Muscle of arm (tissue), 14 donors: ENCODE data around the gene RBM34. TPM values are rescaled to one million over a fixed set of nuclear protein-coding genes. Genes with fewer than 3 reads are reported as not detected.
"Not testable (repeated sequence)": the region's sequence is repeated elsewhere in the genome, so short reads cannot be mapped to it uniquely, and the experiment has no call there.

Experiments
- DNase-seq: peaks from one replicate; pipeline ENCODE4 v3.0.0-alpha.2; 2013
- long read RNA-seq, 11 donors: transcript quantifications; one replicate each; lab custom pipeline, GENCODE V29; 2026
- polyA plus RNA-seq, 12 donors: library from polyadenylated mRNA; unstranded; fragments of 120-200 nt; gene quantifications; one replicate each; pipeline ENCODE4 v1.2.1, GENCODE V29; 2013; ENCODE audit not compliant: insufficient read length in 12 of 12

RBM34 gene
- polyA plus RNA-seq: 100 to 1,000 TPM in 1 of 12 donors, 10 to 100 TPM in 10, not detected in 1; 58.8 to 186 (median 63.8) TPM
- long read RNA-seq, donor 1, transcript RBM34-201 (11 exons, 2,054 nt): major isoform, 8 of 33 reads
- long read RNA-seq, donor 1, transcript RBM34-209 (3 exons, 783 nt): minor isoform, 6 of 33 reads
- long read RNA-seq, donor 1, partial matches to known transcripts: 15 of 33 reads
- long read RNA-seq, donor 1, other reads (novel, unspliced or antisense): 0 of 33 reads
- long read RNA-seq, donor 2, transcript RBM34-201 (11 exons, 2,054 nt): major isoform, 15 of 22 reads
- long read RNA-seq, donor 2, partial matches to known transcripts: 0 of 22 reads
- long read RNA-seq, donor 2, other reads (novel, unspliced or antisense): 0 of 22 reads
- long read RNA-seq, donor 3, partial matches to known transcripts: 0 of 7 reads
- long read RNA-seq, donor 3, other reads (novel, unspliced or antisense): 0 of 7 reads
- long read RNA-seq, donor 4, partial matches to known transcripts: 0 of 7 reads
- long read RNA-seq, donor 4, other reads (novel, unspliced or antisense): 0 of 7 reads
- long read RNA-seq, donor 5, transcript RBM34-201 (11 exons, 2,054 nt): major isoform, 12 of 19 reads
- long read RNA-seq, donor 5, partial matches to known transcripts: 0 of 19 reads
- long read RNA-seq, donor 5, other reads (novel, unspliced or antisense): 0 of 19 reads
- long read RNA-seq, donor 6, transcript RBM34-201 (11 exons, 2,054 nt): major isoform, 5 of 6 reads
- long read RNA-seq, donor 6, partial matches to known transcripts: 0 of 6 reads
- long read RNA-seq, donor 6, other reads (novel, unspliced or antisense): 0 of 6 reads
- long read RNA-seq, donor 7, transcript RBM34-201 (11 exons, 2,054 nt): major isoform, 6 of 11 reads
- long read RNA-seq, donor 7, partial matches to known transcripts: 0 of 11 reads
- long read RNA-seq, donor 7, other reads (novel, unspliced or antisense): 0 of 11 reads
- long read RNA-seq, donor 8, transcript RBM34-201 (11 exons, 2,054 nt): major isoform, 8 of 11 reads
- long read RNA-seq, donor 8, partial matches to known transcripts: 0 of 11 reads
- long read RNA-seq, donor 8, other reads (novel, unspliced or antisense): 0 of 11 reads
- long read RNA-seq, donor 9, transcript RBM34-201 (11 exons, 2,054 nt): major isoform, 8 of 9 reads
- long read RNA-seq, donor 9, partial matches to known transcripts: 0 of 9 reads
- long read RNA-seq, donor 9, other reads (novel, unspliced or antisense): 0 of 9 reads
- long read RNA-seq, donor 10, transcript RBM34-201 (11 exons, 2,054 nt): major isoform, 13 of 17 reads
- long read RNA-seq, donor 10, partial matches to known transcripts: 0 of 17 reads
- long read RNA-seq, donor 10, other reads (novel, unspliced or antisense): 0 of 17 reads
- long read RNA-seq, donor 11, transcript RBM34-201 (11 exons, 2,054 nt): major isoform, 10 of 14 reads
- long read RNA-seq, donor 11, partial matches to known transcripts: 0 of 14 reads
- long read RNA-seq, donor 11, other reads (novel, unspliced or antisense): 0 of 14 reads

DNA sequence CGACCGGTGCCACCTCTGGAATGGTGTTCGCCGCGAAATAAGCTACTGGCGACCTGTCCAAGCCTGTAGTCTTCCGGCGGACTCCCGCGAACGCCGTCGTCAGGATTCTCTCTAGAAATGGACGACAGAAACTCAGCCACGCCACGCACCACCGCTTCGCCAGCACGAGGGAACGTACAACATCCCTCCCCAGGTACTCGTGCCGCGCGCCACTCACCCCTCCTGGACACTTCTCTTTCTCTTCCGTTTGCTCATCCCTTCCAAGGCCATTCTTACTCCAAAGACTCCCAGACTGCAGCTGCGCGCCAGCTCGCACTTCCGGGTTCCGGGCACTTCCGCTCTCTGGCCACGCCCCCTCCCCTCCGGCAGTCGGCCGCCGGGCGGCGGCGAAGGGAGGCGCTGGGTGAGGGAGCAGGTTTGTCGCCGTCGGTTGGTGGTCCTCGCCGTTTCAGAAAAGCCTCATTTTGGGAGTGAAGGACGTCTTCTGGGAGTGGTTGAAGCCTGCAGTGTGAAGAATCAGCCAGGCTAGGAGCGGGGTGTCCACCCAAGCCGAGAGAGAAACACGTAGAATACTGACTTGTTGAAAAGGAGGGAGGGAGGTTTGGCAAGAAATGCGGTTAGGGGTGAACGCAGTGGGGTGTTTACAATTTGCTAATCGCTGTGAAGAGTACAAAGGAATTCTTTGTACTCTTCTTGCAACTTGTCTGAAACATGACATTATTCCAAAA, at the start of gene RBM34:
RBM34 (minus strand) TSS at position 294 of the 728 bp plus-strand sequence; CDS start at position 270, 24 bp downstream.
- DNase-seq: peak; percentile 95

DNA sequence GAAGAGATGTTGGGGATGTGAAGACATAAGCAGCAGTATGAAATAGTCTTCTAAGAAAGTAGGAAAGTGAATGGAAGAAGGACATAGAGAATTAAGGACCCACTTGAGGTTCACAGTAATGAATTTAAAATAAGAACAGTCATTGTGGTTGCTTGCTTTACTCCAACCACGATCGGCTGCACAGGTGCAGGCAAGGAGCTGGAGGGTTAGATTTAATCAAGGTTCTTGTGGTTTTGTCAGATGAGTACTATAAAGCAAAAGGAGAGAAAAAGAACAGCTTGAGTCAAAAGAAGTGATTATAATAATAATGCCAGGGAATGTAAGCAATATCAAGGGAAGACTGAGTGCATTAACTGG, 46.1 kb upstream of the RBM34 start:
- DNase-seq: no peak

- DNase-seq: no peak
Observed at GRCh38 chr1:235206533-235207208, 45.6 kb upstream of the RBM34 start.

DNA sequence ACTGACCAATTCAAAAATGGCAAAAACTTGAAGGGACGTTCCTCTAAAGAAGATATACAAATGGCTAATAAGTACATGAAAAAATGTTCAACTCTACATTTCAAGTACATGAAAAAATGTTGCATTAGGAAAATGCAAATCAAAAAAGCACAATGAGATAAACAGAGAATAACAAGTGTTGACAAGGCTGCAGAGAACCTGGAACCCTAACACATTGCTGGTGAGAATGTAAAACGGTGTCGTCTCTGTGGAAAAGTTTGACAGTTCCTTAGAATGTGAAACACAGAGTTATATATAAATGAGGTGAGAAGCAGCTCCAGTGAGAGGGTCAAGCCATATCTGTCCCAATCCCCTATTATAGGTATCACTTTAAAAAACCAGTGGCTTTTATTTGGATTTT, 44.6 kb upstream of the RBM34 start:
- no peak for DNase-seq

GRCh38 chr1:235203428-235203827, 42.4 kb upstream of the RBM34 start:
- no peak for DNase-seq

DNA sequence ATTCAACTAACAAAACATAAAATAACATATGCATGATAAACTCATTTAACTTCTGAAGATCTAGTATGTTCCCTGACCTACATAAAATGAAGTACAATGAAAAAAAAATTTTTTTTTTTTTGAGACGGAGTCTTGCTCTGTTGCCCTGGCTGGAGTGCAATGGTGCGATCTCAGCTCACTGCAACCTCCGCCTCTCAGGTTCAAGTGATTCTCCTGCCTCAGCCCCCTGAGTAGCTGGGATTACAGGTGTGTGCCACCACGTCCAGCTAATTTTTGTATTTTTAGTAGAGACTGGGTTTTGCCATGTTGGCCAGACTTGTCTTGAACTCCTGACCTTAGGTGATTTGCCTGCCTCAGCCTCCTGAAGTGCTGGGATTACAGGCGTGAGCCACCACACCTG, 41.4 kb upstream of the RBM34 start:
- not testable (repeated sequence) for DNase-seq

- peak; percentile 4 for DNase-seq
Observed at GRCh38 chr1:235199441-235199840, 38.4 kb upstream of the RBM34 start.

DNA sequence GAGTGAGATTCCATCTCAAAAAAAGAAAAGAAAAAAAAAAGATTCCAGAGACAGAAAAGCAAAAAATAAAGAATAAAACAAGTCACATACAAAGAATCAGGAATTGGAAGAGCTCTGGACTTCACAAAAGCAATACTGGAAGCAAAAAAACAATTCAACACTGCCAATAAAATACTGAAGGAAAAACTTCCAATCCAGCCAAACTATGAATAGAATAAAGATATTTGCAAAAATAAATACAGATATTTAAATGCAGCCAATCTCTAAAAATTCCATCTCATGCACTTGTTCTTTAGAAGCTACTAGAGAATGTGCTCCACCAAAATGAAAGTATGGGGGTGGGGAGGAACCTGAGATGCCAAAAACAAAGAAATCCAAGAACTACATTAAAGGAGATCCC, 29.4 kb upstream of the RBM34 start:
- peak; percentile 19 for DNase-seq

- no peak for DNase-seq
Observed at GRCh38 chr1:235187316-235187715, 26.3 kb upstream of the RBM34 start.

- DNase-seq: no peak
Observed at GRCh38 chr1:235181561-235182245, 20.7 kb upstream of the RBM34 start.

DNA sequence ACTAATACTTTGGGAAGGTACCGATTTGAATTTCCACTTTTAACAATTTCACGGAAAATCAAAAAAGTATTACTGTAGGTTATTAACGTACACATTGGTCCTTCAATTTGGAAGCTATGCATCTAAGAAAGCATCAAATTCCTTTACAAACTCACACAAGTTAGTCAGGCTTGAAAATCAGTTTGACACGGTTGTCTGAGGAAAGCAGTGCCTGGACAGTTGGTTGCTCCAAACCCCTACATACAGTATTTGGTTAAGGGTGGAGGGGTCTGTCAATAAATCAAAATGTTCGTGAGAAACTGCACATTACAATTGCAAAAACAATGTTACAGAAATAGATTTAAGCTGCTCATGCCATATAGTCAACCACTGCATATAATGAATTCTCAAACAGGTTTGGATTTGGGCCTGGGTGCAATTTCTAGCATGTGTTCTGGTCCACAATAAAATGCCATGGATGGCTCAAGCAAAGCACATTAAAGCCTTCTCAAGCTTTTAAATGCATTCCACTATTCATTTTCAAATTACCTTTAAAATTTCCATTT, 19.9 kb upstream of the RBM34 start:
- no peak for DNase-seq

GRCh38 chr1:235176486-235176885, 15.4 kb upstream of the RBM34 start:
- DNase-seq: no peak

DNA sequence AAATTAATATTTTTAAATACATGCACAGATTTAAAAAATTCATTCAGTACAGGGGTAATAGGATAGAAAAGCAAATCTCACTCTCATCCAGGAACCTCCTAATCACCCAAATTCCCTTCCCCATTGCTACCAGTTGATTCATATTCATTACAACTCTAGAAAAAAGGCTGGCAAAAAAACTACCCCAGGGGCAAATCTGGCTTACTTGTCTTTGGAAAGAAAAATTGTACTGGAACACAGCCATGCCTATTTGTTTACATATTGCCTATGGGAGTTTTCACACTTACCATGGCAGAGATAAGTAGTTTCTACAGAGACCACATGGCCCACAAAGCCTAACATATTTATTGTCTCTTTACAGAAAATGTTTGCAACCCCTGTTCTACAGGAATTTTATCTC, 8.9 kb upstream of the RBM34 start:
- no peak for DNase-seq

DNA sequence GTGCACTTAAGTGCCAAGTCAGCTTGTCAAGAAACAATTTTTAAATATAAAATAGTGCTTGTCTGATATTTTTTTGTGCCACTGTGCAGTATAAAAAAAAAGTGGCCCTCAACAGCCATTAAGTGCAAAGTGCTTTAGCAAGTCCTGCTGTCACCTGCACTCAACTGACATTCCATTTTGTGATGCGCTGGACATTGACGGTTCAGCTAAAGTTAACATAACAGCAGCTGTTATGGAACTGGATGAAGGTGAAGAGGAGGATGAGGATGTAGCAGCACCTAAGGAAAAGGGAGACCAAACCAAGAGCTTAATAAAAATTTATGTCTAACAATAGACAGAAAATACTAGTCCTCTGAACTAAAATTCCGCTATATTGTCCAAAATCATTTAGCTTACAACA, 7.3 kb upstream of the RBM34 start:
- no peak for DNase-seq

GRCh38 chr1:235161685-235162327, 756 bp upstream of the RBM34 start:
- no peak for DNase-seq

GRCh38 chr1:235160383-235160956, 580 bp downstream of the RBM34 start:
- DNase-seq: no peak

GRCh38 chr1:235159930-235160329, 1.1 kb downstream of the RBM34 start:
- DNase-seq: not testable (repeated sequence)

DNA sequence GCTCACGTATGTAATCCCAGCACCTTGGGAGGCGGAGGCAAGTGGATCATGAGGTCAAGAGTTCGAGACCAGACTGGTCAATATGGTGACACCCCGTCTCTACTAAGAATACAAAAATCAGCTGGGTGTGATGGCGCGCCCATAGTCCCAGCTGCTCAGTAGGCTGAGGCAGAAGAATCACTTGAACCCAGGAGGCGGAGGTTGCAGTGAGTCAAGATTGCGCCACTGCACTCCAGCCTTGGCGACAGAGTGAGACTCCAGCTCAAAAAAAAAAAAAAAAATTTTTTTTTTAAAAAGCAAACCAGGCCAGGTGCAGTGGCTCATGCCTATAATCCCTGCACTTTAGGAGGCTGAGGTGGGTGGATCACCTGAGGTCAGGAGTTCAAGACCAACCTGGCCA, 1.8 kb downstream of the RBM34 start:
- not testable (repeated sequence) for DNase-seq
